Gastroesophageal sphincter (tissue), 3 donors: ENCODE measurements around the gene ARL17A.
"Not testable (repeated sequence)": the region's sequence is repeated elsewhere in the genome, so short reads cannot be mapped to it uniquely, and the experiment has no call there.

Source experiments
- EP300 ChIP-seq: sonication (generic); formaldehyde crosslinking; IDR thresholded peaks from one replicate; pipeline ENCODE4 v1.6.1; 2017; ENCODE audit warnings: antibody characterized with exemption, mild to moderate bottlenecking
- POLR2A ChIP-seq, 2 donors: fragments of 450-650 bp; IDR thresholded peaks; one replicate each; pipeline ENCODE4 v1.6.1; 2017; ENCODE audit warnings: antibody characterized with exemption in 2 of 2, mild to moderate bottlenecking in 2 of 2, moderate library complexity in 1 of 2
- TF ChIP-seq, protein P1 (sequence below), 4 experiments: fragments of 200-600 bp in 2 of 4; fragments of 450-650 bp in 2 of 4; sonication (generic) in 1 of 4; IDR thresholded peaks; one replicate each; pipeline ENCODE4 v1.5.1; 2017 to 2019; ENCODE audit warnings: antibody characterized with exemption in 4 of 4, mild to moderate bottlenecking in 2 of 4, moderate library complexity in 2 of 4

DNA sequence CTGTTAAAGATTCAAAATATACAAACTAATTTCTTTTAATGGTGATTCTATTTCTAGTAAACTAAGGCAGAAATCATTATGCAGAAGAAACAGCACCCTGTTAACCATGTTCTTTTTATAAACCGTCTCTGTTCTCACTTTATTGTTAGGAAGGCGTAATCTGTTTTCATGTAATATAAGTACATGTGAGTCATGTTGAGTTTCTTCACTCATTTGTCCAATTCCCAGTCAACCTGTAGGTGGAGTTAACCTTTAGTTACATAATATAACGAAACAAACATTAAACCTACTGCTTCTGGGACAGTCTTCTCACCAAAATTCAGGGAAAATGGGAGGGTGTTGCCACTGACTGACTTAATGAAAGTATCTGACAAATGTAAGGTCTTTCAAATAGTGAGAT, 105.0 kb downstream of the ARL17A start:
- TF ChIP-seq POLR2A (IDR thresholded peaks at IDR 0.05); EP300: not testable (repeated sequence)
- TF ChIP-seq, protein P1, sequence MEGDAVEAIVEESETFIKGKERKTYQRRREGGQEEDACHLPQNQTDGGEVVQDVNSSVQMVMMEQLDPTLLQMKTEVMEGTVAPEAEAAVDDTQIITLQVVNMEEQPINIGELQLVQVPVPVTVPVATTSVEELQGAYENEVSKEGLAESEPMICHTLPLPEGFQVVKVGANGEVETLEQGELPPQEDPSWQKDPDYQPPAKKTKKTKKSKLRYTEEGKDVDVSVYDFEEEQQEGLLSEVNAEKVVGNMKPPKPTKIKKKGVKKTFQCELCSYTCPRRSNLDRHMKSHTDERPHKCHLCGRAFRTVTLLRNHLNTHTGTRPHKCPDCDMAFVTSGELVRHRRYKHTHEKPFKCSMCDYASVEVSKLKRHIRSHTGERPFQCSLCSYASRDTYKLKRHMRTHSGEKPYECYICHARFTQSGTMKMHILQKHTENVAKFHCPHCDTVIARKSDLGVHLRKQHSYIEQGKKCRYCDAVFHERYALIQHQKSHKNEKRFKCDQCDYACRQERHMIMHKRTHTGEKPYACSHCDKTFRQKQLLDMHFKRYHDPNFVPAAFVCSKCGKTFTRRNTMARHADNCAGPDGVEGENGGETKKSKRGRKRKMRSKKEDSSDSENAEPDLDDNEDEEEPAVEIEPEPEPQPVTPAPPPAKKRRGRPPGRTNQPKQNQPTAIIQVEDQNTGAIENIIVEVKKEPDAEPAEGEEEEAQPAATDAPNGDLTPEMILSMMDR (IDR thresholded peaks at IDR 0.05), result not testable (repeated sequence)
